ENCODE results near the gene FGR. TPM values are rescaled to one million over a fixed set of nuclear protein-coding genes. Genes with fewer than 3 reads are reported as not detected.

The FGR gene
- total RNA-seq, 2 donors from 2014 or later, result 14.2 to 60.0 TPM

DNA sequence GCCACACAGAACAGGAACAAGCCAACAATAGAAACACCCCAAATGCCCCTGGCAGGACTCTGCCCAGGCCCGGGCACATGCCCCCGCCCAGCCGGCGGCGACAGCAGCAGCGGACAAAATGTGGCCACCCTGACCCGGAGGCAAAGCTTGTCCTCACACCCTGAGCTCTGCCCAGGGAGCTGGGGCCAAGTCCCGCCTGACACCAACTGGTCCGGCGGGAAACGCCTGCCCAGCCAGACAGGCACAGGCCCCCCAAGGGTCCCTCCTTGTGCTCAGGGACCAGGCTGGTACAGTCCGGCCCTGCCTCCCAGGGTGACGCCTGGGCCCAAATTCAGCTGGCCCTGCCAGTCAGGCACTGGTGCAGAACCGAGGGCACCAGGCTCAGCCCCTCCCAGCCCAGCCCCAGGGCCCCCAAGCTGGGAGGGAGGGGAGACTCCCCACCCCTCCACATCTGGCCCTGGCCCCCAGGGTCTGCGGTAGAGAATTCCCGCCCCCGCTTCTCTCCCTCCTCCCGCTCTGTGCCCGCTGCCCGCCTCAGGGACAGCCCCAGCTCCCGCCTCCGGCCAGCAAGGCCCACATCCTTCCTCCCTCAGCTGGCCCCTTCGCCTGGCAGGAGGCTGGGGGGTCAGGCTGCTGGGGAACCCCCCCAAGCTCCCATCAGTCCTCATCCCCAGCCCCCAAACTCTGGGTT, 33.1 kb downstream of the FGR start:
- Mint-ChIP-seq H3K9me3 (no peaks in the 10 kb centered on the region), H3K27ac (peak overlapping the region; percentile 66 to 86), H3K4me3 (peak overlapping the region; percentile 73), H3K27me3 (no peaks in the 10 kb centered on the region), H3K4me1 (ENCODE audit: low read depth in 2 of 2) (peaks cover 43 to 61% of the 10 kb centered on the region in 2 donors), H3K36me3 (no peaks in the 10 kb centered on the region)
- peak; percentile 0 to 41 for ATAC-seq
- peak; percentile 79 for DNase-seq (ENCODE audit: low spot score)

- peak overlapping the region; percentile 66 for H3K27ac Mint-ChIP-seq
- no peak for ATAC-seq
- H3K36me3 Mint-ChIP-seq, result no peaks in the 10 kb centered on the region
- H3K4me3 Mint-ChIP-seq, result peak overlapping the region; percentile 33
- H3K9me3 Mint-ChIP-seq, result no peaks in the 10 kb centered on the region
- H3K4me1 Mint-ChIP-seq (ENCODE audit: low read depth in 2 of 2), result peaks cover 37 to 55% of the 10 kb centered on the region in 2 donors
- DNase-seq (ENCODE audit: low spot score), result no peak
- H3K27me3 Mint-ChIP-seq, result no peaks in the 10 kb centered on the region
Measured at GRCh38 chr1:27601321-27601770, 33.6 kb downstream of the FGR start.

GRCh38 chr1:27600498-27601175, 34.3 kb downstream of the FGR start:
- no peaks in the 10 kb centered on the region for H3K9me3 Mint-ChIP-seq
- ATAC-seq, result no peak
- no peaks in the 10 kb centered on the region for H3K36me3 Mint-ChIP-seq
- DNase-seq (ENCODE audit: low spot score), result no peak
- peak overlapping the region; percentile 33 for H3K4me3 Mint-ChIP-seq
- peak overlapping the region; percentile 66 for H3K27ac Mint-ChIP-seq
- H3K27me3 Mint-ChIP-seq, result no peaks in the 10 kb centered on the region
- H3K4me1 Mint-ChIP-seq (ENCODE audit: low read depth in 2 of 2), result peaks cover 30 to 50% of the 10 kb centered on the region in 2 donors

GRCh38 chr1:27599605-27600497, 35.1 kb downstream of the FGR start:
- Mint-ChIP-seq H3K4me1 (ENCODE audit: low read depth in 2 of 2) (peaks cover 24 to 44% of the 10 kb centered on the region in 2 donors), H3K9me3 (no peaks in the 10 kb centered on the region), H3K4me3 (peak overlapping the region; percentile 33), H3K27me3 (no peaks in the 10 kb centered on the region), H3K27ac (peak overlapping the region; percentile 66), H3K36me3 (no peaks in the 10 kb centered on the region)
- ATAC-seq (no peak), DNase-seq (ENCODE audit: low spot score) (no peak)

DNA sequence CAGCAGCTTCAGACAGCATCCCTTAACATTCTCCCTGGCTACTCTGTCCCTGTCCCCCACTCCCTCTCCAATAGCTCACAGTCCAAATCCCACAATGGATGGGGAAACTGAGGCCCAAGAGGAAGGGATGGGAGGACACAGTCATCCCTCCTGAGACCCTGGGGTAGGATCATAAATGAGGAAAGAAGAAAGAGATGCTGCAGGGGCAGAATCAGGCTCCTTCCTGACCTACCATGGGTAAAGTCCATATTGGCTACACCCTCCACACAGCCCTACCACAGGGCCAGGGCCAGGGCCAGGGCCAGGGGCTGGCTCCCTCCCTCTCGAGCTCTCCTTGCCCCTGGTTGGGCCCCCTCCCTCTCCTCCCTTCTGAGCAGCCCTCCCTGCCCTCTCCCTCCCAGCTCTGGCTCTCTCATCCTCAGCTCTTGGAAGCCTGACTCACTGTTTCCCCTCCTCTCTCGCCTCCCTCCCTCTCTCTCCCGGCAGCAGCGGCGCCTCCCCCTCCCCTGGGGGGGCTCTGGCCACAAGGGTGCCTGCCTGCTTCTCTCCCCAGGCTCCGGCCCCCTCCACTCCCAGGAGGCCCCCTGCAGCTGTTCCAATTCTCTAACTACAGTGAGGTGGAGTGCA, 36.0 kb downstream of the FGR start:
- no peak for ATAC-seq
- peaks cover 24 to 41% of the 10 kb centered on the region in 2 donors for H3K4me1 Mint-ChIP-seq (ENCODE audit: low read depth in 2 of 2)
- no peaks in the 10 kb centered on the region for H3K27me3 Mint-ChIP-seq
- DNase-seq (ENCODE audit: low spot score), result peak; percentile 75
- H3K27ac Mint-ChIP-seq, result peak overlapping the region; percentile 66
- peak overlapping the region; percentile 24 for H3K4me3 Mint-ChIP-seq
- H3K9me3 Mint-ChIP-seq, result no peaks in the 10 kb centered on the region
- H3K36me3 Mint-ChIP-seq, result no peaks in the 10 kb centered on the region

GRCh38 chr1:27598295-27598687, 36.7 kb downstream of the FGR start:
- ATAC-seq (no peak), DNase-seq (ENCODE audit: low spot score) (no peak)
- H3K36me3 Mint-ChIP-seq, result no peaks in the 10 kb centered on the region
- H3K4me1 Mint-ChIP-seq (ENCODE audit: low read depth in 2 of 2), result peaks cover 24 to 41% of the 10 kb centered on the region in 2 donors
- no peaks in the 10 kb centered on the region for H3K27me3 Mint-ChIP-seq
- H3K27ac Mint-ChIP-seq, result peak overlapping the region in 1 of 2 donors; percentile 66
- H3K4me3 Mint-ChIP-seq, result no peak overlapping the region
- no peaks in the 10 kb centered on the region for H3K9me3 Mint-ChIP-seq

DNA sequence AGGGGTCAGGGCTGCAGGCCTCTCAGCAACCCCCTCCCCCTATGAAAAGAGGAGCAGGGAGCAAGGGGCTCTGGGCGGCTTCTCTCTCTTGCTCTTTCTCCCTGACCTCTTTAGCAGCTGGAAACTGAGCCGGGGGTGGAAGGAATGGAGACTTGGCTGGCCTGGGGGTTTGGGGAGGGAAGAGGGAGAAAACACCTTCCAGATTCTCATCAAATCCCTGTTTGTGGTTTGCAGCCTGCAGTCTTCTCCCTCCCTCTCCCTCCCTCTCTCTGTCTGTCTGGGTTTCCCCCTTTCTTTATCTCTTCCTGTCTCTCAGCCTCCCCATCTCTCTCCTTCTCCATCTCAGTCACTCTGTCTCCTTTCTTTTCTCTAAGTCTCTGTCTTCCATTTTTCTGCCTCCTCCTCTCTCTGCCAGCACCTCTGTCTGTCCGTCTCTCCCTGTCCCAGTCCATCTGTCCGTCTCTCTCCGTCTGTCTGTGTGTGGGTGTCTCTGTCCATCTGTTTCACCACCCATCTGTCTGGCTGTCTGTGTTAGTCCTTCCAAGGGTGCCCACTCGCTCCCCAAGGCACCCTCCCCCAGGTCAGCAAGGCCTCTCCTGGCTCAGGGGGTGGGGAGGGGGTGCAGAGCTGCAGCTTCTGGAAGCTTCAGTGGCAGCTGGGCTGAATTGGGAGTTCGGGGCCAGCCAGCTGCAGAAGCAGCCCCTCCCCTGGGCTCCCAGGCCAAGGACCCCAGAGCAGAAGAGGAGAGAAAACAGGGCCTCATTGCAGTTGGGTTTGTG, 37.3 kb downstream of the FGR start:
- H3K36me3 Mint-ChIP-seq, result no peaks in the 10 kb centered on the region
- peaks cover 24 to 41% of the 10 kb centered on the region in 2 donors for H3K4me1 Mint-ChIP-seq (ENCODE audit: low read depth in 2 of 2)
- peak overlapping the region; percentile 43 for H3K4me3 Mint-ChIP-seq

DNA sequence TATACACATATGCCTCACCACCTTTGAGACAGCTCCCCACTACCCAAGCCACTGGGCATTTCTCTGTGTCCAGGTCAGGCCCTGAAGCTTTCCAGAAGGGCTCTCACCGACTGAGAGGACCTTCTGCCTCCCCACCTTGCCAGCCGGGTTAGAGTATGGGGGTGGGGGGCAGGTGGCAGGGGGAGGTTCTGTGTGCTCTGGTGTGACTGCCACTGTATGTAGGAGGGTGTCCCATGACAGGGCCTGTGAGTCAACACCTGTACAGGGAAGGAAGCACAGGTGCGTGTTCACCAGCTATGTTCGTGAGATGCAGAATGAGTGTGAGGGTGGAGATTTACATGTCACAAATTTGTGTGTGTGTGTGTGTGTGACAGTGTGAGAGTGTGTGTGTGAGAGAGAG, 38.0 kb downstream of the FGR start:
- no peak overlapping the region for H3K4me3 Mint-ChIP-seq
- no peaks in the 10 kb centered on the region for H3K9me3 Mint-ChIP-seq
- no peak for ATAC-seq
- no peaks in the 10 kb centered on the region for H3K36me3 Mint-ChIP-seq
- peaks cover 24 to 37% of the 10 kb centered on the region in 2 donors for H3K4me1 Mint-ChIP-seq (ENCODE audit: low read depth in 2 of 2)
- H3K27me3 Mint-ChIP-seq, result no peaks in the 10 kb centered on the region
- no peak overlapping the region for H3K27ac Mint-ChIP-seq
- DNase-seq (ENCODE audit: low spot score), result no peak

More for the DNA sequence above, 37.3 kb downstream of the FGR start:
- no peak overlapping the region for H3K27ac Mint-ChIP-seq
- H3K9me3 Mint-ChIP-seq, result no peaks in the 10 kb centered on the region
- DNase-seq (ENCODE audit: low spot score), result no peak
- ATAC-seq, result no peak
- no peaks in the 10 kb centered on the region for H3K27me3 Mint-ChIP-seq

DNA sequence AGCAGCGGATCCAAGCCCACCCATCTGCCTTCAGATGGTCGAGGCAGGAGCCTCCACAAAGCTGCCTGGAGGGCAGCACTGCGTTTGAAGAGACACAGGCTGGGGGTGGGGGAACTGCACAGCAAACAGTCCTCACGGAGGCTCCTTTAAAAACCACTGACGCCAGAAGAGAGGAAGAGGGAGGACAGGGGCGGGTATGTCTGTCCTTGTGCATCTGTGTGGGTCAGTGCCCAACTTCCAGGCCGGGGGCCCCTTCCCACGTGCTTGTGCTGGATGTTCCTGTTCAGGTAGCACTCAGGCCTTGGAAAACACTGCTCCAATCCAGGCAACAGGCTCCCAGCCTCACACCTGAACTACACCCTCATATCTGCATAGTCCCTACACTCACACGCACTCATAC, 38.7 kb downstream of the FGR start:
- ATAC-seq (no peak), DNase-seq (ENCODE audit: low spot score) (no peak)
- Mint-ChIP-seq H3K4me1 (ENCODE audit: low read depth in 2 of 2) (peaks cover 20 to 32% of the 10 kb centered on the region in 2 donors), H3K9me3 (no peaks in the 10 kb centered on the region), H3K27me3 (no peaks in the 10 kb centered on the region), H3K4me3 (no peak overlapping the region), H3K36me3 (no peaks in the 10 kb centered on the region), H3K27ac (no peak overlapping the region)

DNA sequence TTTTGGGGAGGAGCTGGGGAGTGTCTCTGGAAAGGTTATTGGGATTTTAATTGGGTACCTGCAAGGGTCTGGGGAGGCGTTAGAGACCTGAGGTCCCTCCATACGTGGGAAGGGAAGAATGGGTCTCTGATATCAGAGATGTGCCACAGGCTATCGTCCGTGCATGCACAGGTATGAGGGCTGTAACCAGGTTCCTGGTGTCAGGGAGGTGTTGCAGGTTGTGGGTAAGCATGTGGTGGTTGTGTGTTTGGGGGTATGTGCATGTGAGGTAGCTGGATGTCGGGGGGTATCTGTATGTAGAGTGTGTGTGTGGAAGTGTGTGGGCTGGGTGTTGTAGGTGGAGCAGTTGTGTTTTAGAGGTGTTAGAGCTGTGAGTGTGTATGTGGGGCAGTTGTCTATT, 39.4 kb downstream of the FGR start:
- Mint-ChIP-seq H3K9me3 (no peaks in the 10 kb centered on the region), H3K4me1 (ENCODE audit: low read depth in 2 of 2) (peaks cover 14 to 26% of the 10 kb centered on the region in 2 donors), H3K27ac (no peak overlapping the region), H3K4me3 (no peak overlapping the region), H3K36me3 (no peaks in the 10 kb centered on the region), H3K27me3 (no peaks in the 10 kb centered on the region)
- ATAC-seq (no peak), DNase-seq (ENCODE audit: low spot score) (no peak)

DNA sequence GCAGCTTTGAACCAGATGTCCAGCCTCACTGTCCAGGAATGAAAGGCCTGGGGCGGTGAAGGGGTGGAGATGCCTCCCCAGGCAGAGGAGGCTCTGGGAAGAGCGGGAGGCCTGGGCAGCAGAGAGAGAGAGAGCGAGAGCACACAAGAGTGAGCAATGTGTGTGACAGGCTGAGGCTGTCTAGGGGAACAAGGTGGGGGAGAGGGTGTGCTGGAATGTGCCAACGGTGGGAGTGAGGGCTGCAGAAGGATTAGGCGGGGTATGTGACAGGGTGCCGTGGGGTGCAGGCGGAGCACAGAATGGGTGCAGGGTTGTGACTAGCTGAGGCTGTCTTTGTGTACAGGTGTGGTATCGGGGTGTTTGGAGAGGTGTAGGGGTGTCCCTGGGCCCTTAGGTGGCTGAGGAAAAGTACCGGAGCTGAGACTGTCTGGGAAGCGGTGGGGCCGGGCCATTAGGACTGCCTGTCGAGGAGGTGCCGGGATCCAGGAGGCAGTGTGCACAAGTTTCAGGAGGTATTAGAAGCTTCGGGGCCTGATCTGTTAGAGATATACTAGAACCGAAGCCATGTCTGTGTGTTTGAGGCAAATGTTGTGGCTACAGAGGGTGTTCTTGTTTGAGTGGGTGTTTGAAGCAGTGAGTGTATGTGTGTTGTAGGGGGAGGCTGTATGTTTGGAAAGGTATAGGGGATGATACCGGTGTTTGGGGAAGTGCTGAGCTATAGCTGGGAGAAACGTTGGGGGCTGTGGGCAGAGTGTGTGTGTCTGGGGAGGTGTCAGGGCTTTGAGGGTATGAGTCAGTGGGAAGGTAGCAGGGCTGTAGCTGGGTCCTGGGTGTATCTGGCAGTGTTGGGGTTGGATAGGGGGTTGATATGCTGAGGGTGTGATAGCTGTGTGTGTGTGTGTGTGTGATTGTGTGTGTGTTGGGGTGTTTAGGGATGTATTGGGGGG, 40.1 kb downstream of the FGR start:
- Mint-ChIP-seq H3K4me3 (no peak overlapping the region), H3K27me3 (no peaks in the 10 kb centered on the region), H3K4me1 (ENCODE audit: low read depth in 2 of 2) (peaks cover 6 to 18% of the 10 kb centered on the region in 2 donors), H3K27ac (no peak overlapping the region), H3K9me3 (no peaks in the 10 kb centered on the region), H3K36me3 (no peaks in the 10 kb centered on the region)
- peak; percentile 54 to 71 for ATAC-seq
- no peak for DNase-seq (ENCODE audit: low spot score)
